Suppressor macrophage treated with lipopolysaccharide for 4 hours (primary cell): ENCODE data around the gene MSI2.

Experiments used
- DNase-seq: peaks from one replicate; pipeline ENCODE4 v3.0.0-alpha.2; 2020

Gene MSI2

DNA sequence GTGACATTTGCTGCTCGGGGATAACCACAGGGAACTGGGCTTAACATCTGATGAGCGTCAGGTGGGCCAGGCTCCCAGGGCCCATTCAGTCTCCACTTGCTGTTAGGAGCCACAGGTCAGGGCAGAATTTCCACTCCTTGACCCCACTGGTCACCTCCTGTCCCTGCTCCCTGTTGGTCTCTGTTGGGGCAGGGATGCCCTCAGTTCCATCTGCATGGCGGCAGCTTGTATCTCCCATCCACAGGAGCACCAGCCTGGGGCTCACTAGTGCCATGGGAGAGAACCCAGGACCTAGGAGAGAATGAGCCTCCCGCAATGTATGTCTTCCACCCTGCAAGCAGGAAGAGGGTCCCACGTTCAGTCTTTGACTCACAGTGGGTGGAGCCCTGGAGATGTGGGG, 276.6 kb downstream of the MSI2 start:
- no peak for DNase-seq

GRCh38 chr17:57533684-57534305, 277.5 kb downstream of the MSI2 start:
- DNase-seq = no peak

- no peak for DNase-seq
Measured at GRCh38 chr17:57534863-57535248, 278.5 kb downstream of the MSI2 start.

DNA sequence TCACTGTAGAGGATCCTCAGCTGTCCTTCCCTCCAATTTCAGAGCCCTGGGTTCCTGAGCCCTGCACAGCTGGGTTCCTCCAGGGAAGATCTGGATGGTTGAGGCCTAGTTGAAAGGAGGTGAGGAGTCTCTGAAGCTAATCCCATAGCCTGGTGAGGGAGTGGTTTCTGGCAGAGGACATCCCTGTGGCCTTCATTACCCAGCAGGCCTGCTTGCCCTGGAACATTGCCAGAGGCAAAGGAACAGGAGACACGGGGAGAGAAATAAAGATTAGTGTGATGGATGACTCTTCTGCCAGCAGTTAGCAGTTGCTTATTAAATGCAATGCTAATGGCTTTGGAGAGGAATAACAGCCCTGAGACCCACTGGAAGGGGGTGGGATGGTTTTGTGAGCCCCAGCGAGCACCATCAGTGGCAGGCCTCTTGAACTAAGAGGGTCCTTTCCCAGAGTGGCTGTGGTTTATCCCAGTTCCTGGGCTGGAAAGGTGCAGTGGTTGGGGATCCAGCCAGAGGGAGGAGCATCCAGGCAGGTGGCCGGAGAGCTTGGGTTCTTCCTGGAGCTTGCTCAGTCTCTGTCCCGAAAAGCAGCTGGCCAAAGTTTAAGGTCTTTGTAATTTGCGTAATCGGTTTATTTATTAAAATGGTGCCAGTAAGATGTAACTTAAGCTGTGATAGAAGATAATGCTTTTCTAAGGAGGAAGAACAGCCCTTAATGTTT, 279.1 kb downstream of the MSI2 start:
- DNase-seq = no peak

DNA sequence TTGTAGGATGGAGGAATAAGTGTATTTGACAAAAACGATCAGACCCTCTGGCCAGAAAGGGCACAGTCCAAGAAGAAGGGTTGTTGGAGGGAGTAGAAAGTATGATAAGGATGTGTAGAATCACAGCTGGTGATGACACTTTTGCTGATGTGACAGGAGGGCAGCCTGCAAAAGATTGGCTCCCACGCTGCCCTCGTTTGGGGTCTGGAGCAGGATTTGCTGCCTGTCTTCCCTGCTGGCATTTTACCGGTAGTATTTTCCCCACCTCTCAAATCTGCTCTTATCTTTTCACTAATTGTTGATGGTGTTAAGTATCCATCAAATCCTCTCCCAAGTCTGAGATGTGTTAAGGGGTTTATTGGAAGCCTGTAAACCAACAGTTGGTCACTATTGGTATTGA, 280.0 kb downstream of the MSI2 start:
- DNase-seq = no peak

- DNase-seq = no peak
Measured at GRCh38 chr17:57536789-57537523, 280.6 kb downstream of the MSI2 start.

GRCh38 chr17:57537524-57538410, 281.4 kb downstream of the MSI2 start:
- no peak for DNase-seq

- no peak for DNase-seq
Measured at GRCh38 chr17:57538736-57539456, 282.6 kb downstream of the MSI2 start.

GRCh38 chr17:57539529-57540301, 283.4 kb downstream of the MSI2 start:
- DNase-seq = no peak

- no peak for DNase-seq
Measured at GRCh38 chr17:57540596-57540995, 284.3 kb downstream of the MSI2 start.

- DNase-seq = no peak
Measured at GRCh38 chr17:57541049-57541448, 284.7 kb downstream of the MSI2 start.

DNA sequence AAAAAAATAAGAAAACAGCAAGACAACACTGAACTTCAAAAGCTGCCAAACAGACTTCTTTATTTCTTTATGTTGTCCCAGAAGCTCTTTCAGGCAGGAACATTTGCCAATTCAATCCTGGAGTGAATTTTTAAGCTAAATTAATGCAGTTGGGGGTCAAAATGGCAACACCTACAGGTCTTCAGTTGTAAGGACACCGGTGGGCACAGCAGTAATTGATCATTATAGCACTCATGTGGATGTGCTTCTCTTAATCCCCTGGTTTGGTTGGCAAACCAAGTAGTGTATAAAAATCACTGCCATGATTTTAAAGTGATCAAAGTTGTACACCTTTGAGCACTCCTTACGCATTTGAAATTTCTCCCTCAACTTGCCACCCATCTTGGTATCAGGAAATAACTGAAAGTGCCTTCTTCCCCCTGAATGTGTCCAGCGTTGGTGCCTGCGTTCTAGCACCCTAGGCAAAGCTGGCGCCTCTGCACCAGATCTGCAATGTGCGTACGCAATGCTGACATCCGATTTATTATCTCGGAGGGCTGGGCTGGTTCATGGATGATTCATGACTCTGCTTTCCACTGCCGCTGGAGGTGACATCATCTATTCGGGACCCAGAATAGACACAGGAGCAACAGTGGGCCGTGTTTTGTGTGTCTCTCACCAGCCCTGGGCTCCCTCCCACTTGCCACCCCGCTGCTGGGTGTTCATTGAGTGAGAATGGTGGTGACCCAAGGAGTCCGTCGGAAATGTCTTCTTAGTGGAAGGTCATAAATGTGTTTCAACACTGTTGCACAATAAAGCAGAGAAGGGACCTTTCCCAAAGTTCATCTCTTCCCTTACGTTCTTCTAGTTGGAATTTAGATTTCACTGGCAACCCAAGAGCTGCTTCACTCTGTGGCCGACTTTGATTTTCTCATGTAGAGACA, 285.4 kb downstream of the MSI2 start:
- DNase-seq = peak; percentile 83

DNA sequence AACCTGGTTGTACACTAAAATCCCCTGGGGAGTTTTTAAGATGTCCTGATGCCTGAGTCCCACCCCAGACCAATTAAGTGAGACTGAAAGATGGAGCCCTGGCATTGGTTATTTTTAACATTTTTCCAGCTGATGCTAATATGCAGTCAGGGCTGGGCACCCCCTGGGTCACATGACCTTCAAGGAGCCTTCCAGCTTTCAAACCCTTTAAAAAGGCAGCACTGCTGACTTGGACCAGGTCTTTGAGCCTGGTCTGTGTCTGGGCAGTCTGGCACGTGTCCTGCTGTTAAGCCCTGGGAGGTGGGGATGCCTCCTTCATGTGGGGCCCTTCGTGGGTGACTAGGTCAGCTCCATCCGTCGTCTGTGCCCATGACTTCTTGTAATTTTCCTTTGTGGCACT, 286.2 kb downstream of the MSI2 start:
- no peak for DNase-seq

DNA sequence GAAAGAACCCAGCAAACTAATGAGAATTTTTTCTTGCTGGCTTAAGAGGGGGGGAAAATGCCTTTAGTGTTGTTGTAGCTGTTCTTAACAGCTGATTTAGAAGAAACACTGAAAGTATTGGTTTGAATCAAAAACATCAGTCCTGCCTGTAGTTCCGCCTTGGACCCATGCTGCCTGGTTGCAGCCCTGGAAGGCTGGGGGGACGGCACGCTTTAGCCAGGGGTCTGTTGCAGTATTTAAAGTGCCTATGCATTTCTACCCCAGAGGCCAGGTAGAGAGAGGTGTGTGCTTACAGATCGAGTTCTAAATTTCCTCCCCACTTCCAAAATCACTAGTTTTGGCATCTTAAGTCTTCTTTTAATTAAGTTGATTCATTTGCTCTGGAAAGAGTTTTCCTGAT, 286.9 kb downstream of the MSI2 start:
- DNase-seq = no peak

DNA sequence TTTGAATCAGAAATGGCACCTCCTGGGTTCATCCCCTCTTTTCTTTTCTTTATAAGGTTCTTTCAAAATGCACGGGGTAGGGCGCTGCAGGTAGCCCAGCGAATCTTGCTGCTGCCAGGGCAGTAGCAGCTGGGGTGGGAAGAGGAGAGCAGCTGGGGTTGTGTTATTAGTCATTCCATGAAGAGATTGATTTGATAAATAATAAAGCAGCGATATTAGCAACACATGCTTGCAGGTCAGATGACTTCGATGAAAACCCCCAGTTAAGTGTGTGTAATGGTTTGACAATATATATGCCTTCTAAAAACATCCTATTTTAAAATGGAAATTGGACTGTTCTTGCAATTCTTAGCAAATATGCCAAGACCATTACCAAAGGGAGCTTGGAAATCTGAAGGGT, 288.1 kb downstream of the MSI2 start:
- DNase-seq = no peak

DNA sequence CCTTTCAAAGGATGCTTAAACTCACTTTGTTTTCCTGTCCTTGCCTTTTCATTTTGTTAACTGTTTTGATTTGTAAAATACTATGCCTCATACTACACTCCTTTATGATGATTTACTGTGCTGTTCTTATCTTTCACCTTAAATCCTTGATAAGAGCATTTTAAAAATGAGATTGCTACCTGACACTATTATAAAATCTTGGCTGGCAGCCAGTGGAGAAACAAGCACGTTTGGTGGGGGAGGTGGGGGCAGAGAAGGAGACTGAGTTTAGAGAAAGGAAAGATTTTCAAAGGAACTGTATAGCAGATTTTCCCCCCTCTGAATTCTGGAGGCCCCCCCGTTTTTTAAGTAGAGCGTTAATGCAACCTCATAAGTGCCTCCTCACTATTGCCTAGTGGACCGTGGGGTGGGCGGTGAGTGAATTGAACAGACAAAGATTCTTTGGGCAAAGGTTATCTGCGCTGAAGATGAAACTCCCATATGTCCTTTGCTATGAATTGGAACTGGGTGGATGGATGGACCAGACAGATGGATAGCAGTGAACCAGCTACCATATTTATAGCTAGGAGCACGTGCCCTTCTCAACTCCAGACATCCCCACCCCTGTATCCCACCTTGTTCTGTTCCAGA, 288.6 kb downstream of the MSI2 start:
- no peak for DNase-seq

DNA sequence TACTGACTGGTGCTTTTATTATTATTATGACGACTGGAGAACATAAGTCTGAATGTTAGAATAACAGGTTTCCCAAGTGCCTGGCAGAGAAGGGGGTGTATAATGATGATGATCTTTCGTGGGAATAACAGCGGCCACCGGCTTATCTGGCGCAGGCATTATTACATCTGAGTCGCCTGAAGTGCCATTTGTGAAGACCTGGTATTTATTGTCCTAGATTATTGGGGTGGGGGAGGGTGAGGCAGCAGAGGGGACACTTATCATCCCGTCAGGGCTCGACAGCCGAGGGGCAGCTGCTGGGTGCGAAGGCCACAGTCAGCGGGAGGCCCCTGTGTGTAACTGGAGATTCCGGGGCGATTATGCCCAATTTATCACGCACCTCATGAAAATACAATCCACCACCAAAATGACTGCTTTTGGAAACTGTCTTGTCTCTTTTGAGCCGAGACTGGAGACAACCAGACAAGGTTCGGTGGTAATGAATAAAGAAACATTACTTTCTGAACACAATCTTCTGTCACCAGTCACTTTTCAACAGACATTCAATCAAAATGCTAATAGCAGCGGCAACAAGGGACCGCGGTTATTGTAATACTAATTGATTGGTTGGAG, 289.5 kb downstream of the MSI2 start:
- DNase-seq = no peak

DNA sequence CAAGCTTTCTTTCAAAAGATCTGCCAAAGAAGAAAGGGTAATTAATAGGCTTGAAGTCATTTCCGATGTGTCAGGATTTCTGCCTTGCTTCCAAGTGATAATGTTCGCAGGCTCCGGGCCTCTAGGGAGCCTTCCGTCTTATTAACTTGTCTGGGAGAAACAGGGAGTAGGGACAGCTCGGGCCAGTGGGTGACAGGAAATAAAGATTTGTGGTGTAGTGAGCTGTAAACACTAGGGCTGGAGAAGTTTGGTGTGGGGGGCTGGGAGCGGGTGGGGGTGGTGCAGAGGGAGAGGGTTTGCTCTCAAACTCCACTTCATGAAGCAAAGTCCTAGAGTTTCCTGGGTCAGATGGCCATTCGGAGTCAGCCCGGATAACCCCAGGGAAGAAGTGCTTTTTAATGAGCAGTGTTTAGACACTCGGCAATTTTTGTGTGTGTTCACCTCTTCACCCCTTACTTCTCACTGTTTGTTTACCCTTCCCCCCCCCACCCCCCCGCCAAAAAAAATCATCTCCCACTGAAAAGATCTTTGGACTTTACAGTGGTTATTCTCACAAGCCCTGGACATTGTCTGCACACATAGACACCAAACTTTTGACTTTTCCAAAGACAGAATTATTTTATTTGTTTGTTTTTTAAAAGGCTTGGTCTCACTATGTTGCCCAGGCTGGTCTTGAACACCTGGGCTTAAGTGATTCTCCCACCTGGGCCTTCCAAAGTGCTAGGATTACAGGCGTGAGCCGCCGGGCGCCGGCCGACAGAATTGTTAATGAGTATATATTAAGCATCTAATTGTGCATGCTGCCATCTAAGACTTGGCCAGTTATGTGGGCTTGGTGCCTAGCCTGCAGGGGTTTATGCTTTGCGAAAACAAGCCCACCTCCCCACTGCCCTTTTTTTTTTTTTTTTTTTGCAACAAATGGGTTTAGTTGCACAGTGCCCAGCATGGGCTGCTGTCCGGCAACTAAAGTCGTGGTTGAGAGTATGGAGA, 292.4 kb downstream of the MSI2 start:
- DNase-seq = no peak
